Medulla oblongata (tissue), 1 donor: ENCODE measurements around the gene PLA2G12A.
"Not testable (repeated sequence)": the region's sequence is repeated elsewhere in the genome, so short reads cannot be mapped to it uniquely, and the experiment has no call there.

Experiments used
- DNase-seq: peaks from one replicate; pipeline ENCODE4 v3.0.0-alpha.2; 2015; ENCODE audit errors: extremely low spot score

Gene PLA2G12A

GRCh38 chr4:109678925-109679324 lies 50.9 kb downstream of the PLA2G12A start:
- DNase-seq = not testable (repeated sequence)

DNA sequence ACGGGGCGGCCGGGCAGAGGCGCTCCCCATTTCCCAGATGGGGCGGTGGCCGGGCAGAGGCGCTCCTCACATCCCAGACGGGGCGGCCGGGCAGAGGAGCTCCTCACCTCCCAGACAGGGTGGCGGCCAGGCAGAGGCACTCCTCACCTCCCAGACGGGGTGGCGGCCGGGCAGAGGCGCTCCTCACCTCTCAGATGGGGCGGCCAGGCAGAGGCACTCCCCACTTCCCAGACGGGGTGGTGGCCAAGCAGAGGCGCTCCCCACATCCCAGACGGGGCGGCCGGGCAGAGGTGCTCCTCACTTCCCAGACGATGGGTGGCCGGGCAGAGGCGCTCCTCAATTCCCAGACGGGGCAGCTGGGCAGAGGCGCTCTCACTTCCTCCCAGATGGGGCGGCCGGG lies 51.4 kb downstream of the PLA2G12A start:
- not testable (repeated sequence) for DNase-seq

DNA sequence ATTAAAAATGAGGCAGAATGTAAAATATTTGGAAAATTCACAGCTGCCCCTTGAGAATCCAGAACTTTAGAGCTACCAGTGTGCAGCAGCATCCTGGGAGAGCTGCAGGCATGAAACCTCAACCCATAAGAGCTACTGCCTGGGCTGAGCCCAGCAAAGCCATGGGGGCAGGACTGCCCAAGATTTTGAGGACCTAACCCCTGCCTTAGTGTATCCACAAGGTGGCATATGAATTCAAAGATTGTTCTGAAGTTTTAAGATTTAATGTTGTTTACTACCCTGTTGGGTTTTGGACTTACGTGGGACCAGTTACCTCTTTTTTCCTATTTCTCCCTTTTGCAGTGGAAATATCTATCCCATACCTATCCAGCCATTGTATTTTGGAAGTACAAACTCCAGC lies 53.0 kb downstream of the PLA2G12A start:
- DNase-seq = no peak

GRCh38 chr4:109675843-109676242 lies 54.0 kb downstream of the PLA2G12A start:
- DNase-seq = no peak

GRCh38 chr4:109675181-109675580 lies 54.7 kb downstream of the PLA2G12A start:
- DNase-seq = no peak

DNA sequence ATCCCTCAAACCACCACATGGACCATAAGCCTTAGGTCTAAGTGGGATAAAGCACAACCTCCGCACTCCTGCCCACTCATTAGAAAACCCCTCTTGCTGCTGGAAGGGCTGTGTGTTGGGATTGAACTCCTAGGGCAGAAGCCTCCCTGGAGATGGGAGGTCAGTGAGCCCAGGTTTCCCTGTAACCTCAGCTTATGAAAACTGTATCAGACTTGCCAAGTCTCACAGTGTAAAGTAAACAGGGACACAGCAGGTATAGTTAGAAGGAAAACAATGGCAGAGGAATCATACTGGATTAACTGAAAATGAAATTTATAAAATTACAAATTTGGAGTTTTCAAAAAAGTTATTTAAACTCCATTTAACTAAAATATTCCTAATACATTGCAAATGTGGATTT lies 56.6 kb downstream of the PLA2G12A start:
- no peak for DNase-seq

- no peak for DNase-seq
Measured at GRCh38 chr4:109672169-109672930, 57.5 kb downstream of the PLA2G12A start.

DNA sequence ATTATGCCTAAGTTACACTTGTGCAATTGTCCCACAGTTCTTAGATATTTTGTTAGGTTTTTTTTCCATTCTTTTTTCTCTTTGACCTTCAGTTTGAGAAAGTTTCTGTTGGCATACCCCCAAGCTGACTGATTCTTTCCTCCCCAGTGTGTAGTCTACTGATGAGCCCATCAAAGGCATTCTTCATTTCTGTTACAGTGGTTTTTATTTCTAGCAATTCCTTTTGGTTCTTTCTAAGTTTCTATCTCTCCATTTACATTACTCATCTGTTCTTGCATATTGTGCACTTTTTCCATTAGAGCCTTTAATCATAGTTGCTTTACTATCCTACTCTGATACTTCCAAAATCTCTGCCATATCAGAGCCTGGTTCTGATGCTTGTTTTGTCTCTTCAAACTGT lies 58.5 kb downstream of the PLA2G12A start:
- DNase-seq = no peak

DNA sequence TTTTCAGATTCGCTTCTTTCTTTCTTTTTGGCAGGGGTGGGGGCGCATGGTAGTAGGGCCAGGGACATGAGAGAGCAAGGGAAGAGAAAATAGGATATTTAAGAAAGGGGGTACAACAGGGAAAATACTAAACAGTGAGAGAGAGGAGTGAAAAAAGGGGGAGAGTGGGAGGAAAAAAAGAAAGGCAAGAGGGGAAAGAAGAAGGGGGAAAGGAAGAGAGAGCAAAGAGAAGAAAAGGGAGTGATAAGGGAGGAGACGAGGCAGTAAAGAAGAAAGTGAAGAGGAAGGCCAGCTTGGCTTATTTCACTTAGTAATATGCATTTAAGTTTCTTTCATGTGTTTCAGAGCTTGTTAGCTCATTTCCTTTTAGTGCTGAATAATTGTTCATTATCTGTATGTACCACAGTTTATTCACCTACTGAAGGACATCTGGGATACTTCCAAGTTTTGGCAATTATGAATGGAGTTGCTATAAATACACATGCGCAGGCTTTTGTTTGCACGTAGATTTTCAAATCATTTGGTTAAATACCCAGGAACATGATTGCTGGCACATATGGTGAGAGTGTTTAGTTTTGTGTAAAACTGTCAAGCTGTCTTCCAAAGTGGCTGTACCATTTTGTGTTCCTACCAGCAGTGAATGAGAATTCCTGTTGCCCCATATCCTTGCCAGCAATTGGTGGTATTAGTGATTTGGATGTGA lies 63.9 kb downstream of the PLA2G12A start:
- DNase-seq = no peak

DNA sequence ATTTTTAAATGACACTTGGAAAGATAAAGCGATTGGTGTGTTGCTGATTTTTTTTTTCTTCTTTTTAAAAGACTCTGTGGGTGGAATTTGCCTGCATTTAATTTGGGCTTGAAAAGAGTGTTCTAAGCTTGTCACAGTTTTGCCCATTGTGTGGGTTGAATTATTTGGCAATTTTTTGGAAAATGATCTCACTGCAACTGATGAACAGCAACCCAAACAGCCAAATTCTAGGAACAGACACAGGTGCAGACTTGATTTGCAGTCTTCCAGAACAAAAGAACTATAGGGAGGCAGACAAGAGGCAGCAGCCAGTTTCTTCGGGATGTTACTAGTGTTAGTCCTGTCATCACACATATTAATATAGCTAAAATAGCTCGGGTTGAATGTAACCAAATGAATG lies 67.1 kb downstream of the PLA2G12A start:
- no peak for DNase-seq

DNA sequence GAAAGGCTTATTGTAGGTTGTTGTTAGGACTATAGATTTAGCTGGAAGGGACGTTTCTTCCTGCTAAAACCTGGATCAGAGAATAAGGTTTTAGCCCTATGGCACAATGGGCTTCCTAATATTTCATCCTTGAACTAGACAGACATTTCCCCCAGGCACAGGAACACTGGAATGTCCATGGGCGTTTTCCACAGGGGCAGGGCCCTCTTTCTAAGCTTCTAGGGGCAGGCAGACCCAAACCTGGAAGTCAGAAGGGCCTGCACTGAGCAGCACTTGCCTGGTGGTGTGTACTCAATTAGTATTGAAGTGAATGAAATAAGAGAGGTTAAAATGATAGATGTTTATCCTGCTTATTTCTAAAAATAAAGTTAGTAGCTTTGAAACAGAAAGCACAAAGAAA lies 67.8 kb downstream of the PLA2G12A start:
- DNase-seq = no peak
